ENCODE measurements around the gene UQCRC1.

DNA sequence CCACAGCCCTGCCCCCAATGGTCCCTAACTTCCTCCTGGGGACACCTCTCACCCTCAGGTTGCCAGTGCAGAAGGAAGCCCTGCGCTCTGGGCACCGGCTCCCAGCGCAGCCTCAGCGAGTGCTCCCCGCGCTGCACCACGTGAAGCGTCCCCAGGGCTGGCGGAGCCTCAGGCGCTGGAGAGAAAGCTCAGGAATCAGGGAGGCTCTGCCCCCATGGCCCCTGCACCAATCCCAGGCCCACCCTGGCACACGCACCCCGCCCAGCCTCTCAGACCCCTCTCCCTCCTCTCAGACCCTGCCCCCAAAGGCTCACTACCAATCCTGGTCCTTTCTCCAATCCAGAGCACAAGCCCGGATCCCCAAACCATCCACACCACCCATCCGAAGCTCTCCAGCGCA is 21.2 kb downstream of the UQCRC1 start:
- TF ChIP-seq, protein P1, sequence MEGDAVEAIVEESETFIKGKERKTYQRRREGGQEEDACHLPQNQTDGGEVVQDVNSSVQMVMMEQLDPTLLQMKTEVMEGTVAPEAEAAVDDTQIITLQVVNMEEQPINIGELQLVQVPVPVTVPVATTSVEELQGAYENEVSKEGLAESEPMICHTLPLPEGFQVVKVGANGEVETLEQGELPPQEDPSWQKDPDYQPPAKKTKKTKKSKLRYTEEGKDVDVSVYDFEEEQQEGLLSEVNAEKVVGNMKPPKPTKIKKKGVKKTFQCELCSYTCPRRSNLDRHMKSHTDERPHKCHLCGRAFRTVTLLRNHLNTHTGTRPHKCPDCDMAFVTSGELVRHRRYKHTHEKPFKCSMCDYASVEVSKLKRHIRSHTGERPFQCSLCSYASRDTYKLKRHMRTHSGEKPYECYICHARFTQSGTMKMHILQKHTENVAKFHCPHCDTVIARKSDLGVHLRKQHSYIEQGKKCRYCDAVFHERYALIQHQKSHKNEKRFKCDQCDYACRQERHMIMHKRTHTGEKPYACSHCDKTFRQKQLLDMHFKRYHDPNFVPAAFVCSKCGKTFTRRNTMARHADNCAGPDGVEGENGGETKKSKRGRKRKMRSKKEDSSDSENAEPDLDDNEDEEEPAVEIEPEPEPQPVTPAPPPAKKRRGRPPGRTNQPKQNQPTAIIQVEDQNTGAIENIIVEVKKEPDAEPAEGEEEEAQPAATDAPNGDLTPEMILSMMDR (IDR thresholded peaks at IDR 0.05; ENCODE audit: low read depth, low read length): no peak
- TF ChIP-seq POLR2A (IDR thresholded peaks at IDR 0.05; ENCODE audit: extremely low read depth, insufficient read length) (no peak), MYC (IDR thresholded peaks at IDR 0.05; ENCODE audit: low read depth, low read length) (no peak)
- TF ChIP-seq, protein P2, sequence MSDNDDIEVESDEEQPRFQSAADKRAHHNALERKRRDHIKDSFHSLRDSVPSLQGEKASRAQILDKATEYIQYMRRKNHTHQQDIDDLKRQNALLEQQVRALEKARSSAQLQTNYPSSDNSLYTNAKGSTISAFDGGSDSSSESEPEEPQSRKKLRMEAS (IDR thresholded peaks at IDR 0.05; ENCODE audit: low read depth, low read length): no peak

All from NB4 (cell line).